Cardiac muscle cell (in vitro differentiated cells and primary cell): Measurements from ENCODE around the gene PADI1. TPM values are rescaled to one million over a fixed set of nuclear protein-coding genes. Genes with fewer than 3 reads are reported as not detected.

ENCODE experiments used
- DNase-seq, 2 donors: peaks; one replicate each; pipeline versions ENCODE4 v3.0.0 to v3.0.0-alpha.2; 2010 to 2017; ENCODE audit warnings: low read depth in 1 of 2, low spot score in 1 of 2
- H3K27ac ChIP-seq: fragments of 200-600 bp; sonication (generic); 2 replicates; pipeline ENCODE4 v1.5.1; 2016
- H3K27me3 ChIP-seq: fragments of 200-600 bp; sonication (generic); 2 replicates; pipeline ENCODE4 v1.6.0; 2016; ENCODE audit warnings: control low read depth
- H3K36me3 ChIP-seq: fragments of 200-600 bp; sonication (generic); 2 replicates; pipeline ENCODE4 v1.5.1; 2016; ENCODE audit warnings: control low read depth
- H3K4me1 ChIP-seq: fragments of 200-600 bp; sonication (generic); 2 replicates; pipeline ENCODE4 v1.8.1; 2017; ENCODE audit warnings: low read depth, mild to moderate bottlenecking, mixed run types
- H3K4me3 ChIP-seq: fragments of 200-600 bp; sonication (generic); 2 replicates; pipeline ENCODE4 v1.5.1; 2016; ENCODE audit warnings: mild to moderate bottlenecking
- H3K9me3 ChIP-seq: fragments of 200-600 bp; sonication (generic); 2 replicates; pipeline ENCODE4 v1.5.1; 2017; ENCODE audit warnings: low read depth, mild to moderate bottlenecking, control low read depth
- CTCF ChIP-seq: IDR thresholded peaks from 2 replicates; pipeline ENCODE4 v1.5.1; 2012; ENCODE audit warnings: low read depth, mild to moderate bottlenecking, low read length
- polyA plus RNA-seq: library from polyadenylated mRNA; unstranded; fragments of >200 nt; fragmentation: Nextera tagmentation; extraction: Ambion mirVana; gene quantifications from 2 replicates; pipeline ENCODE4 v1.2.1, GENCODE V29; 2016
- total RNA-seq: library from RNA; depleted of rRNA; stranded (reverse); fragments of >200 nt; gene quantifications from 2 replicates; pipeline ENCODE4 v1.2.3, GENCODE V29; 2016

The PADI1 gene
- total and polyA plus RNA-seq, 2 experiments from 2014 or later, result 1.3 to 6.7 TPM

- Histone ChIP-seq H3K27me3 (no peaks in the 10 kb centered on the region), H3K27ac (no peak overlapping the region), H3K4me1 (no peaks in the 10 kb centered on the region), H3K36me3 (no peaks in the 10 kb centered on the region), H3K4me3 (no peak overlapping the region), H3K9me3 (no peaks in the 10 kb centered on the region)
- TF ChIP-seq CTCF, result no peak
- no peak for DNase-seq
Observed at GRCh38 chr1:17295292-17295691, 90.4 kb downstream of the PADI1 start.

Other genes with a start within 250 kb of the PADI1 start
- gene MFAP2, start 224.5 kb upstream of the PADI1 start, total RNA-seq, result 51.9 and 79.7 TPM in 2 replicates
- 91.4 and 162 TPM in 2 replicates for gene MFAP2, start 224.5 kb upstream of the PADI1 start, polyA plus RNA-seq
- 44.7 and 70.9 TPM in 2 replicates for gene ATP13A2, start 193.2 kb upstream of the PADI1 start, total RNA-seq
- gene ATP13A2, start 193.2 kb upstream of the PADI1 start, polyA plus RNA-seq, result 55.1 and 76.8 TPM in 2 replicates
- 126 and 160 TPM in 2 replicates for gene SDHB, start 151.1 kb upstream of the PADI1 start, total RNA-seq
- 156 and 172 TPM in 2 replicates for gene SDHB, start 151.1 kb upstream of the PADI1 start, polyA plus RNA-seq
- gene PADI2, start 85.7 kb upstream of the PADI1 start, total RNA-seq, result 0.54 and 0.67 TPM in 2 replicates
- gene PADI2, start 85.7 kb upstream of the PADI1 start, polyA plus RNA-seq, result 0.11 and 0.46 TPM in 2 replicates
- 0.04 and 0.24 TPM in 2 replicates for gene PADI3, start 44.0 kb downstream of the PADI1 start, total RNA-seq
- 1.3 TPM in 1 of 2 replicates, not detected in the other for gene PADI3, start 44.0 kb downstream of the PADI1 start, polyA plus RNA-seq
- not detected in 2 replicates for gene PADI4, start 103.1 kb downstream of the PADI1 start, total RNA-seq
- not detected in 2 replicates for gene PADI4, start 103.1 kb downstream of the PADI1 start, polyA plus RNA-seq
- gene PADI6, start 167.1 kb downstream of the PADI1 start, total RNA-seq, result not detected in 2 replicates
- gene PADI6, start 167.1 kb downstream of the PADI1 start, polyA plus RNA-seq, result not detected in 2 replicates
- 54.8 and 61.5 TPM in 2 replicates for gene RCC2, start 234.5 kb downstream of the PADI1 start, total RNA-seq
- 34.0 and 39.2 TPM in 2 replicates for gene RCC2, start 234.5 kb downstream of the PADI1 start, polyA plus RNA-seq